ENCODE results near the gene PSMB2.

PSMB2 gene

GRCh38 chr1:35644204-35644603 is 2.9 kb upstream of the PSMB2 start:
- in situ Hi-C loops (cut with MboI; ENCODE audit: low sequenced_read_pairs) = no loop called here

GRCh38 chr1:35642471-35642955 is 1.2 kb upstream of the PSMB2 start:
- in situ Hi-C loops (cut with MboI; ENCODE audit: low sequenced_read_pairs) = no loop called here

- in situ Hi-C loops (cut with MboI; ENCODE audit: low sequenced_read_pairs) = no loop called here
Measured at GRCh38 chr1:35640380-35641232, 720 bp downstream of the PSMB2 start.

- in situ Hi-C loops (cut with MboI; ENCODE audit: low sequenced_read_pairs) = no loop called here
Measured at GRCh38 chr1:35637401-35637809, 3.9 kb downstream of the PSMB2 start.

GRCh38 chr1:35633547-35633946 is 7.8 kb downstream of the PSMB2 start:
- in situ Hi-C loops (cut with MboI; ENCODE audit: low sequenced_read_pairs) = no loop called here

- in situ Hi-C loops (cut with MboI; ENCODE audit: low sequenced_read_pairs) = no loop called here
Measured at GRCh38 chr1:35631396-35631795, 9.9 kb downstream of the PSMB2 start.

- in situ Hi-C loops (cut with MboI; ENCODE audit: low sequenced_read_pairs) = no loop called here
Measured at GRCh38 chr1:35629051-35629450, 12.3 kb downstream of the PSMB2 start.

- in situ Hi-C loops (cut with MboI; ENCODE audit: low sequenced_read_pairs) = no loop called here
Measured at GRCh38 chr1:35623832-35624231, 17.5 kb downstream of the PSMB2 start.

- in situ Hi-C loops (cut with MboI; ENCODE audit: low sequenced_read_pairs) = no loop called here
Measured at GRCh38 chr1:35622510-35623178, 18.7 kb downstream of the PSMB2 start.

- in situ Hi-C loops (cut with MboI; ENCODE audit: low sequenced_read_pairs) = no loop called here
Measured at GRCh38 chr1:35619237-35620121, 21.8 kb downstream of the PSMB2 start.

GRCh38 chr1:35615440-35615839 is 25.9 kb downstream of the PSMB2 start:
- in situ Hi-C loops (cut with MboI; ENCODE audit: low sequenced_read_pairs) = no loop called here

GRCh38 chr1:35611655-35612054 is 29.7 kb downstream of the PSMB2 start:
- in situ Hi-C loops (cut with MboI; ENCODE audit: low sequenced_read_pairs) = no loop called here

- in situ Hi-C loops (cut with MboI; ENCODE audit: low sequenced_read_pairs) = no loop called here
Measured at GRCh38 chr1:35605867-35606182, 35.5 kb downstream of the PSMB2 start.

GRCh38 chr1:35605071-35605866 is 36.1 kb downstream of the PSMB2 start:
- in situ Hi-C loops (cut with MboI; ENCODE audit: low sequenced_read_pairs) = no loop called here

GRCh38 chr1:35603941-35604340 is 37.4 kb downstream of the PSMB2 start:
- in situ Hi-C loops (cut with MboI; ENCODE audit: low sequenced_read_pairs) = no loop called here

GRCh38 chr1:35603468-35603867 is 37.9 kb downstream of the PSMB2 start:
- in situ Hi-C loops (cut with MboI; ENCODE audit: low sequenced_read_pairs) = no loop called here

GRCh38 chr1:35600593-35600992 is 40.7 kb downstream of the PSMB2 start:
- in situ Hi-C loops (cut with MboI; ENCODE audit: low sequenced_read_pairs) = no loop called here

- in situ Hi-C loops (cut with MboI; ENCODE audit: low sequenced_read_pairs) = no loop called here
Measured at GRCh38 chr1:35599411-35599810, 41.9 kb downstream of the PSMB2 start.

GRCh38 chr1:35598895-35599294 is 42.4 kb downstream of the PSMB2 start:
- in situ Hi-C loops (cut with MboI; ENCODE audit: low sequenced_read_pairs) = no loop called here

- in situ Hi-C loops (cut with MboI; ENCODE audit: low sequenced_read_pairs) = no loop called here
Measured at GRCh38 chr1:35597870-35598269, 43.5 kb downstream of the PSMB2 start.

- in situ Hi-C loops (cut with MboI; ENCODE audit: low sequenced_read_pairs) = no loop called here
Measured at GRCh38 chr1:35595684-35596083, 45.6 kb downstream of the PSMB2 start.

All from HL-60/S4 treated with retinoic acid at 250 ng/mL for 4 days and 3 days (cell line).